Stromal cell of bone marrow (primary cell): ENCODE data around the gene PFKM.

Source experiments
- DNase-seq: peaks from one replicate; pipeline ENCODE4 v3.0.0-alpha.2; 2012; ENCODE audit warnings: low read depth

PFKM gene

DNA sequence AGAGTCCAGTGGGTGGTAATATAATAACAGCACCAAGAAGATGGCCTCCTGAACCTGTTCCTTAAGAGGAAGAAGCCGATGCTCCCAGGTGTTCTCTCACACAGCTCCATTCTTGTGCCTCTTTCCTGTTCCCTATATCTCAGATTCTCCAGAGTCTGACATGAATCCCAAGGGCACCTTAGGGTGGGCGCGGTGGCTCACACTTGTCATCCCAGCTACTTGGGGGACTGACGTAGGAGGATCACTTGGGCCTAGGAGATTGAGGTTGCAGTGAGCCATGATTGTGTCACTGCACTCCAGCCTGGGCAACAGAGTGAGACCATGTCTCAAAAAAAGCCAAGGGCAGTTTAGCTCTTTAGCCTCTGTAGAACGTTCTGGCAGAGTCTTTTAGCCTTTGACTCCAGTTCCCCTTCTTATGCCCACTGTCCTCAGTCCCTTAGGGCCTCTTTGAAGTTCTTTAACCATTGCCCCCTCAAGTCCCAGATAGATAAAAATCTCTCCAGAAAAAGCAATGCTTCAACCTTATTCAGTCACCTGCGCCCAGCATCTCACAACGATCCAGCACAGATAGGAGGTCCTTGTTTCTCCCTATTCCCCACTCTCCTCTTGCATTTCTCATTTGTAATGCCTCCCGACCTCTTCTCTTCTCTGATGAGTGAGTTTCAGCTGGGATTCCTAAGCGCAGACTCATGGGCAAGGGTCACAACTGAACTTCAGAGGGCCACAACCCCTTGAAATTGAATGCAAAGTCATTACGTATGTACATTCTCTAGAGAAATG is 68.9 kb downstream of the PFKM start:
- DNase-seq = no peak

- DNase-seq = peak; percentile 56
Measured at GRCh38 chr12:48189331-48190125, 70.4 kb downstream of the PFKM start.

DNA sequence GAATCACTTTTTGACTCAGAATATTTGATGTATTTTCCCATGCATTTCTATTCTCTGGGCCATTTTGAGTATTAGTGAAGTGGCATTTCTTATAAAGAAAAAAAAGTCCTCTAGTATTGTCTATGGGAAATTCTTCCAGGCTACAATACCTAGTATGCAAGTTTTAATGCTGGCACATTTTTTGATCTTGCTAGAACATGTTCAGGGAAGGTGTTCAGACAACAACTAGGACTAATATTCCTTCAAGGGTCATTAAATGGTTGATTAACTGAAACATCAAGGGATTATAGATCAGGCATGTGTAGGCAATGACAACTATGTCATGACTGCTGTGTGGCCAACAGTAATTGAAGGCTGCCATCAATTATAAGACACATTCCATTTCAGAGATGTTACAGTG is 71.9 kb downstream of the PFKM start:
- DNase-seq = no peak

DNA sequence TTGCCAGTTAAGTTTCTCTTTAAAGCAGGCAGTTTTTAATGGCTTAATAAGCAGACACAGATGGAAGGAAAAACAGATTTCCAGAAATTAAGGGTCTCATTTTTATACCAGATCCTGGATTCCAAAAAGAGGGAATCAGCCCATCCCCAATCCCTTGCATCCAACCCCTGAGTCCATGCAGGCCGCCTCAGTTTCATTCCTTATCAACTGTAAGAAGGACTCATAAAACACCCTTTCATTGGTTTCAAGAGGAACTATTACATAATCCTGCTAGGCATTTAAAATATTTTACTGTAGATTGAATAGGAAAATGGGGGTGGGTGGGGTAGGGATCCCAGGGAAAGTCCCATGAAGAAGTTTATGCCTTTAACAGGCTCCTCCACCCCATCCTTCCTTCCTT is 73.7 kb downstream of the PFKM start:
- no peak for DNase-seq

DNA sequence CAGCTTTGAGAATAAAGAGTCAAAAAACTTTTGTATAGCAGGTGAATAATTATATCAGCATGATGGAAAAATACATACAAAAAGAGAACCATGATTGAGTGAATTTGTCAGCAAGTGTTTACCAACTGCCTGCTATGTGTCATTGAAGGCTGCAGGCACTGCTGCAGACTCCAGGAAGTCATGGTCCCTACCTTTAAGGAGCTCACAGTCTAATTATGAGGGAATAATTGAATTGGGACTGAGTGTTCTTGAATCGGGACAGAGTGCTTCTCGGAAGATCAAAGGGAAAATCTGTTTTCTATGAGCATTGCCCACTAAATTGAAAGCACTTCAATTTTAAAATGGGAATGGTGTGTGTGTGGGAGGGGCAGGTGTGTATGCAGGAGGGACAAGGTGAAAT is 74.5 kb downstream of the PFKM start:
- DNase-seq = no peak

GRCh38 chr12:48194799-48195201 is 75.6 kb downstream of the PFKM start:
- DNase-seq = no peak
